GM18519 (cell line): ENCODE data around the gene ARMC8.

Experiments
- ATAC-seq: cut with Tn5 transposase; IDR thresholded peaks from one replicate; pipeline ENCODE4 v1.9.1; 2021; ENCODE audit warnings: mild to moderate bottlenecking, moderate library complexity; ENCODE audit not compliant: unreplicated experiment, low FRiP score

ARMC8 gene

GRCh38 chr3:138297059-138297607, 110.0 kb downstream of the ARMC8 start:
- ATAC-seq = no peak

- no peak for ATAC-seq
These were observed 110.8 kb downstream of the ARMC8 start for GRCh38 chr3:138297876-138298275.

GRCh38 chr3:138300647-138301046, 113.5 kb downstream of the ARMC8 start:
- no peak for ATAC-seq

- no peak for ATAC-seq
These were observed 116.4 kb downstream of the ARMC8 start for GRCh38 chr3:138303474-138303873.

GRCh38 chr3:138307899-138308298, 120.8 kb downstream of the ARMC8 start:
- ATAC-seq = no peak

- ATAC-seq = no peak
These were observed 121.7 kb downstream of the ARMC8 start for GRCh38 chr3:138308783-138309182.

GRCh38 chr3:138310494-138310893, 123.4 kb downstream of the ARMC8 start:
- ATAC-seq = no peak

GRCh38 chr3:138314751-138315150, 127.7 kb downstream of the ARMC8 start:
- no peak for ATAC-seq

GRCh38 chr3:138317687-138318086, 130.6 kb downstream of the ARMC8 start:
- ATAC-seq = no peak

GRCh38 chr3:138323971-138324370, 136.9 kb downstream of the ARMC8 start:
- ATAC-seq = no peak

GRCh38 chr3:138325990-138326389, 138.9 kb downstream of the ARMC8 start:
- no peak for ATAC-seq

- no peak for ATAC-seq
These were observed 139.9 kb downstream of the ARMC8 start for GRCh38 chr3:138326866-138327595.

- ATAC-seq = no peak
These were observed 140.7 kb downstream of the ARMC8 start for GRCh38 chr3:138327831-138328230.

- ATAC-seq = no peak
These were observed 141.2 kb downstream of the ARMC8 start for GRCh38 chr3:138328341-138328740.

- peak; percentile 50 for ATAC-seq
These were observed 142.3 kb downstream of the ARMC8 start, which contains the start of gene NME9 for GRCh38 chr3:138329127-138329983. TSS of gene NME9 (minus strand) at chr3:138329851. CDS start at chr3:138329335, 516 bp downstream.

- no peak for ATAC-seq
These were observed 142.8 kb downstream of the ARMC8 start for GRCh38 chr3:138329984-138330293.

- no peak for ATAC-seq
These were observed 144.2 kb downstream of the ARMC8 start for GRCh38 chr3:138331143-138331894.

- ATAC-seq = no peak
These were observed 145.5 kb downstream of the ARMC8 start for GRCh38 chr3:138332472-138333073.

- ATAC-seq = no peak
These were observed 147.5 kb downstream of the ARMC8 start for GRCh38 chr3:138334608-138335007.

- ATAC-seq = no peak
These were observed 149.4 kb downstream of the ARMC8 start for GRCh38 chr3:138336454-138336999.
